ENCODE data around the gene PPP1R1C. TPM values are rescaled to one million over a fixed set of nuclear protein-coding genes. Genes with fewer than 3 reads are reported as not detected.

The PPP1R1C gene
- total RNA-seq, 3 donors from 2014 or later: 0.75 TPM; not detected in 2

DNA sequence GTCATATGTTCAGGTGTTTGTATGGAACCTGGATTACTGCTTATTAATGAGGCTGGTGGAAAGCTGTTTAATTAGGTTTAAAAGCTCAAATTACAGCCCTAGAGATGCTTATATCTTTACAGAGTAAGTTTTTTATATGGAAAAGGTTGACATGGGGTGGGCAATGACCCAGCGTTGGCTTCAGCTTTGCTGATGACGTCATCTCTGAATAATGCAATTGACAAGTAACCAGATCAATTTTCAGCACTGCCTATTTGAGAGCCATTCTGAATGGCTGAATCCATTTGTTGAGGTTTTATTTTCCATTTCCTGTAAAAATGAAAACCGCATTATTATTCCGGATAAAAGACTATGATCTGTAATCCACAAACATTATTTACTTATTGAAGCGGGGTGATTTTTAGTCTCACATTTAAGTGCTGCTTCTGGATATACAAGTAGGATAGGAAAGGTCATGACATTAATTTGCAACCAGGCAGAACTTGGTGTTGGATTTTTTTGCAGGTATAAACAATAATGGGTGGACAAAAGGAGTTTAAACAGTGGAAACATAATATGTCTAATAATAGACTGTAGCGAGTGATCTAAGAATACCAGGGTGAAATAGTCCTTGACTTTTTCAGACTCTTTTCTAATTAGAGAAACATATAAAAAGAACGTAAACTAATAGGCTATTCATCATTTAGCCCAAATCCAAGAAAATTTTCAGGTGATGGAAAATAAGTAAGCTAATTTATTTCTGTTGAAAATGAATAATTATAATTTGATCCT, 2.7 kb downstream of the PPP1R1C start:
- no peaks in the 10 kb centered on the region for H3K4me1 ChIP-seq (ENCODE audit: low read depth)
- no peaks in the 10 kb centered on the region for H3K36me3 ChIP-seq (ENCODE audit: low read depth)
- intact Hi-C loops (cut with DNase I, micrococcal nuclease): no loop called here
- no peak for ATAC-seq
- H3K4me3 ChIP-seq: no peak overlapping the region
- no peaks in the 10 kb centered on the region for H3K9me3 ChIP-seq
- TF ChIP-seq, protein P1, sequence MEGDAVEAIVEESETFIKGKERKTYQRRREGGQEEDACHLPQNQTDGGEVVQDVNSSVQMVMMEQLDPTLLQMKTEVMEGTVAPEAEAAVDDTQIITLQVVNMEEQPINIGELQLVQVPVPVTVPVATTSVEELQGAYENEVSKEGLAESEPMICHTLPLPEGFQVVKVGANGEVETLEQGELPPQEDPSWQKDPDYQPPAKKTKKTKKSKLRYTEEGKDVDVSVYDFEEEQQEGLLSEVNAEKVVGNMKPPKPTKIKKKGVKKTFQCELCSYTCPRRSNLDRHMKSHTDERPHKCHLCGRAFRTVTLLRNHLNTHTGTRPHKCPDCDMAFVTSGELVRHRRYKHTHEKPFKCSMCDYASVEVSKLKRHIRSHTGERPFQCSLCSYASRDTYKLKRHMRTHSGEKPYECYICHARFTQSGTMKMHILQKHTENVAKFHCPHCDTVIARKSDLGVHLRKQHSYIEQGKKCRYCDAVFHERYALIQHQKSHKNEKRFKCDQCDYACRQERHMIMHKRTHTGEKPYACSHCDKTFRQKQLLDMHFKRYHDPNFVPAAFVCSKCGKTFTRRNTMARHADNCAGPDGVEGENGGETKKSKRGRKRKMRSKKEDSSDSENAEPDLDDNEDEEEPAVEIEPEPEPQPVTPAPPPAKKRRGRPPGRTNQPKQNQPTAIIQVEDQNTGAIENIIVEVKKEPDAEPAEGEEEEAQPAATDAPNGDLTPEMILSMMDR (IDR thresholded peaks at IDR 0.05): no peak
- no peak for DNase-seq

DNA sequence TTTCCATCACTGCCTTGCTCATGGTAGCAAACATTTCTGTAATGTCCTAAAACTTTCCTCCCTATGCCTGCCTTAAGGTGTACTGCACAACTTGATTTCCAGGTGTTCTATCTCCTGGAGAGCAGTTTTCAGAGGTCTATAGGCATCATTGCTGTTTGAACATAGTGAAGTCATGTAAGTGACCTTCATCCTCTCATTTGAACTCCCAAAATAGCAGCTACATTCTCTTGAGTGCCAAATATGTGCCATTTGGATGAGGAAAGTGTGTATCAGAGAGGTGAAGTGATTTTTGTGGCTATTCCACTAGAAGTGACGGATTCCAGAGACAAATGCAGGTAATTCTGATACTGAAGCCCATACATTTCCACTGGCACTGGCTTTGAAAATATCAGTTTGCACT, 3.4 kb downstream of the PPP1R1C start:
- TF ChIP-seq, protein P1 (IDR thresholded peaks at IDR 0.05): no peak
- no peaks in the 10 kb centered on the region for H3K9me3 ChIP-seq
- no peak overlapping the region for H3K4me3 ChIP-seq
- ATAC-seq (no peak), DNase-seq (no peak)
- no peaks in the 10 kb centered on the region for H3K4me1 ChIP-seq (ENCODE audit: low read depth)
- H3K36me3 ChIP-seq (ENCODE audit: low read depth): no peaks in the 10 kb centered on the region
- intact Hi-C loops (cut with DNase I, micrococcal nuclease): no loop called here

DNA sequence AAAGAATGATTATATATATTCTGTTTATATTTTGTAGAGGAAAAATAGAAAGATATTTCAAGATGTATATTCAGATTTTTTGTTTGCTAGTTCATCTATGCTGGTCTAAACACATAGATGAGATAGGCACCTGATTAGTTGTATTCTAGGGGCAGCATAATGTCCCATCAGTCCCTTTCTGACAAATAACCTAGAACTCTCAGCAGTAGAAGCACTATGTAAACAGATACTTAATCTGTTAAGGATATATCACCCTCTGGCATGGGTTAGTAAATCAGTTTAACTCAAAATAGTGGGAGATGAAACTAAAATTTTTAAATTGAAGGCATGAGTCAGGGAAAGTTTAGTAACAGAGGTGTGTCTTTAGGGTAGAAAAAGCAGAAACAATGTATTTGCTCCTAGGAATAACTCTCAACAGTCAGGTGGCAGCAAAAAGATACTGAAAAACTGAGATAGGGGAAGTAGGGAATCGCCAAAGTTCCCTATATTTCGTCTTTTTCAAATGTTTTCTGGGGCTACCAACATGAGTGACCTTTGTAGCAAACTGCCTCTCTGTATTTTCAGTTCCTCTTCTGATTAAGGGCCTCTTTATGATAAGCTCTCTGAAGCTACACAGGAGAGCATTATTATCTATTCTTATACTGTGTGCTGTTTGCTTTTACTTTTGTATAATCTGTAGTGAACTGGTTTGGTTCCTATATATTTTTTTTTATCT, 5.7 kb downstream of the PPP1R1C start:
- ATAC-seq (no peak), DNase-seq (no peak)
- Histone ChIP-seq H3K9me3 (no peaks in the 10 kb centered on the region), H3K4me1 (ENCODE audit: low read depth) (no peaks in the 10 kb centered on the region), H3K4me3 (no peak overlapping the region), H3K36me3 (ENCODE audit: low read depth) (no peaks in the 10 kb centered on the region)
- TF ChIP-seq, protein P1 (IDR thresholded peaks at IDR 0.05): no peak
- intact Hi-C loops (cut with DNase I, micrococcal nuclease): no loop called here

DNA sequence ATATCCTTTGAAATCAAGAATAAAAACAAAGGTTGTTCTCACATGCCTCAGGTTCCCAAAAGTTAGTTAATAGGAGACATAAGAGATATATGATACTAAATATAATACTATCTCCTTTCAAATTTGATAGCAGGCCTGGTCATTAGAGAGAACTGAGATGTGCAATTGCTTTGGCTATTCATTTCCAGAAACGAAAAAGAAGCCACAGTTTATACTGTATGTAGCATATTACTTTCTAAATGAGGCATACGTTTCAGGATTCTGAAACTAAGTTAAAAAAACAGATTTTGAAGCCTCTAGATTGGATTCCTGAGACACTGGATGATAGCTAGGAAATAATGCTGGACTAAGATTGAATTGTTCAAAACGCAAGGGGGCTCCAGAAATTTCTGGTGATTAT, 7.1 kb downstream of the PPP1R1C start:
- Histone ChIP-seq H3K4me1 (ENCODE audit: low read depth) (no peaks in the 10 kb centered on the region), H3K36me3 (ENCODE audit: low read depth) (no peaks in the 10 kb centered on the region), H3K9me3 (no peaks in the 10 kb centered on the region), H3K4me3 (no peak overlapping the region)
- no peak for DNase-seq
- intact Hi-C loops (cut with DNase I, micrococcal nuclease): no loop called here
- no peak for ATAC-seq
- TF ChIP-seq, protein P1 (IDR thresholded peaks at IDR 0.05): no peak

DNA sequence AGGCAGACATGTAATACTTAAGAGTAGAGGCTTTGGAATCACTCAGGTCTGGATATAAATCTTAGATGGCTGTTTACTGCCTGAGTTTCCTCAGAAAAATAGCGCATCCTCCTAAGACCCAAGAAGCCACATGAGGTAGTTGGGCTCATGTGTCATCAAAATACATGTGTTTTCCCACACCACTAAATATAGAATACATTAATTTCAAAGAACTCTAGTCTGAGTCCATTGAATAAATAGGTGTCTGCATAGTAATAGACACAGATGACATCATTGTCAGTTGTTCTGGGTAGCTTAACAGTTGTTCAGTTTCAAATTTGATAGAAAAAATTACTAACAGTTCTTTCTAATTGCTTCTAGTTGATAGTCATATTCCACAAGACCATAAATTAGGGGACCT, 9.6 kb downstream of the PPP1R1C start:
- intact Hi-C loops (cut with DNase I, micrococcal nuclease): no loop called here

More for the DNA sequence above, 9.6 kb downstream of the PPP1R1C start:
- Histone ChIP-seq H3K36me3 (ENCODE audit: low read depth) (no peaks in the 10 kb centered on the region), H3K9me3 (no peaks in the 10 kb centered on the region), H3K4me1 (ENCODE audit: low read depth) (no peaks in the 10 kb centered on the region), H3K4me3 (no peak overlapping the region)
- TF ChIP-seq, protein P1 (IDR thresholded peaks at IDR 0.05): no peak
- ATAC-seq (no peak), DNase-seq (no peak)
